HG03354 (cell line): ENCODE measurements around the gene ARID1B.
"Not testable (repeated sequence)": the region's sequence is repeated elsewhere in the genome, so short reads cannot be mapped to it uniquely, and the experiment has no call there.

Experiments
- ATAC-seq: cut with Tn5 transposase; IDR thresholded peaks from one replicate; pipeline ENCODE4 v1.9.1; 2021; ENCODE audit warnings: mild to moderate bottlenecking; ENCODE audit not compliant: unreplicated experiment, poor library complexity, severe bottlenecking

The ARID1B gene

DNA sequence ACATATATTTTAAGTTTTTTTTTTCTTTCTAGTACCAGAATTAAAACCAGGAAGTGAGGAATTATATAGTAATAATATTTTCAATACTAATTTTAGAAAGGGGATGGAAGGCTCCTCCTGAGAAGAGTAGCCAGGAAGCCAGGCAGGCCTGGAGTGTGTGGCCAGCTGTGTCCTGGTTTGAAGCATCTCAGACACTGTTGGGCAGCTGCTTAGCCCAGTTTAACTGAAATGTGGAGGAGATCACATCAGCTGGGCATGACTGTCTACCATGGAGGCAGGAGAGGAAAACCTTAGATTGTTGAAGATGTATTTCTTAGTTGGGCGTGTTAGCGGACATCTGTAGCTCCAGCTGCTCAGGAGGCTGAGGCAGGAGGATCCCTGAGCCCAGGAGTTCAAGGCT, 142.2 kb downstream of the ARID1B start:
- ATAC-seq = no peak

DNA sequence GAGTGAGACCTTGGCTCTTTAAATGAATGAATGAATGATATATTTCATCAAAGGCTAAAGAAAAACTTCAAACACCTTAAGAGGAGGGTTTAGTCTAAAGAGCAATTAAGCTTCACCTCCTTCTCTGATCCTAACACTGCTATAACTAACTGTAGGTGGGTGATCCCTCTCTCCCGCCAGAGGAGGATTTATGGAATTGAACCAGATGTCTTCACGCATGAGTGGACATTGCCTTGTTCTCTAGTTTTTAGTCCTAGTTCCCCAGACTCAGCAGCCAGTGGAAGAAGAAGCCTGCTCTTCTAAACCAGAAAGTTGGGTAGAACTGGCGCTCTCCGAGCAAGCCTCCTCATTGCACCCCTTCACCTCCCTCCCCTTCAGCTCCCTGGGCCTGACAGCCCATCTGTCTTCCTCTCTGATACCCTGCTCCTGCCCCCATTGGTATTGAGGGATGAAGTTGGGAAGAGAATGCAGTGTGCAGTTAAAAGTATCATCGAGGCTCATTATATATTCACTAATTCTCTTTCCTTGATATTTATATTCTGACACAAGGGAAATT, 142.7 kb downstream of the ARID1B start:
- ATAC-seq = no peak

DNA sequence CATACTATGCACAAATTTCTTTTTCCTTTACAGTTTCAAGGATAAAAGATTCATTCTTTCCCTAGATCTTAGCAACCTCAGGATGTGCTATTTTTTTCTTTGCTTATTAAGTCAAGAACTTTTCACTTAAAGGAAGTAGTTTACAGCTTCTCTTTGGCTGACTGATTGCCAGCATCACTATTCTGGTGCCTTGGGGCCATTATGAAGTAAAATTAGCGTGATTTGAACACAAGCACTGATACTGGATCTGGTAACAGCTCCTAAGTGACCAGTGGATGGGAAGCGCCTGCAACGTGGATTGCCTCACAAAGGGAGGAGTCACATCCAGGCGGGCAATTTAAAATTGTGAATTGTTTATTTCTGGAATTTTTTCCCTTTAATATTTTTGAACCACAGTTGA, 147.1 kb downstream of the ARID1B start:
- ATAC-seq = no peak

DNA sequence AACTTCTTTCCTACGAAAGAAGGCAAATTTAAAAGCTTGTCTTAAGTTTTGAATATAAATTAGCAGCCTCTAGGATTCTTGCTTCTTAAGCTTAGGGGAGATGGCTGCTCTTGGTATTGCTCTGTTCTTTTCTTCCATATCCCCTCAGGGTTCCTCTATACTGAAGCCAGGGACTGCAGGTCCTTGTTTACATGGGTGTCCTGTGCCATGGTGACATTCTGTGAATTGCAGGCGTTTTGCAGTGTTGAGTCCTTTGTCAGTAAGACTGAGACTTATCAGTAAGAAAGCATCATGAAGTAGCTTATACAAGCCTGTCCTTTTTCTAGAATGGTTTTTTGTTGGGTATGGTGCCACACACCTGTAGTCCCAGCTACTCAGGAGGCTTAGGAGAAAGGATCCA, 147.8 kb downstream of the ARID1B start:
- ATAC-seq = no peak

DNA sequence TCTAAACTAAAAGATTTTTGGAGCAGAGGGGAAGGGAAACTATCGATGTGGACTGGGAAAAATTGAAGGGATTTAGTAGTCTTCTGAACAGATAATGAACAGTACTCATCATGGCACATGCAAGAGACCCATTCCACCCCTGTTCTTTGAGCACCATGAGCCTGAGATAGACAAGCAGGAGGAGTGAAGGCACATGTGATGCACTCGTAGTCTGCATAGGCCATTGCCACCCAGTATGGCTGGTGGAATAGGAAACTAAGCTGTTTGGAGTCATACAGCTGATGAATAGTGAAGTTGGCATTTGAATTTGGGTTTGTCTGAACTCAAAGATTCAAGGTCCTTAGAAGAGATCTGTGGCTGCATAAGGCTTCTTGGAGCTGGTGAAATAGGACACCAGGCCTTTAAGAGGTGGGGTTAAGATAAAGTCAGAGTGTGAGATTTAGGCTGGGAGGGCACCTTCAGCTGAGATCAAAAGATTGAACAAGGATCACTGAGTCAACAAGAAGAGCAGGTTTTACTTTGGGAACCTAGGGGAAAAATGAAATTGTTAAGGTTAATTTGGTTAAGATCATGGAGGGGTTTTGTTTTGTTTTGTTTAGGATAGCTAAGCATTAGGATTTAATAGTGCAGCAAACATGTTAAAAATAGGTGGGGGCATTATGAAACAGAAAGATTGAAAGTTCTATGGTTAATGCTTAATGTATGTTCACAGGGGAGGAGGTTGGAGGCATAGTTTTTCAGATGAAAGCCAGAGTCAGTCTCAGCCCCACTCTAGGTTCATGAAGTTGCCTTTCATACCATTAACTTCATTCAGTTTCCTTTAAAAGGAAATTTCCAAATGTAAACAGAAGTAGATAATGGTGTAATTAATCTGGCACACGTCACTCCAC, 148.8 kb downstream of the ARID1B start:
- peak; percentile 94 for ATAC-seq

DNA sequence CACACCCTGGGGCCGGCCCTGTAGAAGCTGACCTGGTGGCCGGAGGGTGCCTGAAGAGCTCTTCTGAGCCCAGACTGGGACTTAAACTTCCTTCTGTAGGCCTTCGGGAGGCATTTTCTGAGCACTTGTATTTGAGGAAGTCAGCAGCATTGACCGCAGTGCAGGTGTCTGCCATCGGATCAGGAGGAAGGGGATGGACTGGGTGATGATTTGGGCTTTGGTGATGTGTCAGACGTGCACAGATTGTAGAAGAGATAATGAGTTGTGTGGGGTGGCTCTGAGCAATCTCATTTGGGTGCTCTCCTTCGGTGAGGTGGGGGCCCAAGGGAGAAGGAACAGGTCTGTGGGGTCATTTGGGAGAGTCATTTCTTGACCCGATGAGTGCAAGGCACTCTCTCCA, 150.9 kb downstream of the ARID1B start:
- ATAC-seq = no peak

DNA sequence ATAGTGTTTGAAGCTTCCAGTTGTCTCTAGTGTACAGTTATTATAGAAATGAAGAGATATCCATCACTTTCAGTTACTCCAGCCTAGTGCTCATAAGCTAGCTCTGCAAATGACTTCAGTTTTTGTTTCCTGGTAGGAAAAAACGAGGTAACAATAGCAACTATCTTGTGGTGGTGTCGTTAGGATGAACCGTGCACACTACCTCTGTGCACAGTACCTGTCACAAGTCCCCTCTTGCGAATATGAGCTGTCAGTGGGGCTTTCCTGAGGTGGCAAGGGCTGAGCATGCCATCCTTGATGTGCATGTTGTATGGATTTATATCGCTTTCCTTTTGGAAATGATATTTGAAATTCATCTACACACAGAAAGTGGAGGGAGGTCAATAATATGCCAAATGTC, 151.8 kb downstream of the ARID1B start:
- ATAC-seq = no peak

DNA sequence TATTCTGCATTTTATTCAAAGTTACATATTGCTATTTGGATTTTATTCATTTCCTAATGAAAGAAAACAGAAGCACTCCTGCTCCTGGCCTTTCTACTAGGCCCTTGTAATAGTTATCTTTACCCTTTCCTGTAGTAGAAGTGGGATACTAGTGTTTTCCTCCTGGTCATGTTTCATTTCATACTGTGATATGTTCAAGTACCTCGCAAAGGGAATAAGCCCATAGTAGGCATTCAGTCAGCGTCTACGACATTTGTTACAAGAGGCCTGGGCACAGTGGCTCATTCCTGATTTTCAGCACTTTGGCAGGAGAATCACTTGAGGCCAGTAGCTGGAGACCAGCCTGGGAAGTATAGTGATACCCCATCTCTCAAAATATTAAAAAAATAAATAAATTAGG, 154.1 kb downstream of the ARID1B start:
- no peak for ATAC-seq

DNA sequence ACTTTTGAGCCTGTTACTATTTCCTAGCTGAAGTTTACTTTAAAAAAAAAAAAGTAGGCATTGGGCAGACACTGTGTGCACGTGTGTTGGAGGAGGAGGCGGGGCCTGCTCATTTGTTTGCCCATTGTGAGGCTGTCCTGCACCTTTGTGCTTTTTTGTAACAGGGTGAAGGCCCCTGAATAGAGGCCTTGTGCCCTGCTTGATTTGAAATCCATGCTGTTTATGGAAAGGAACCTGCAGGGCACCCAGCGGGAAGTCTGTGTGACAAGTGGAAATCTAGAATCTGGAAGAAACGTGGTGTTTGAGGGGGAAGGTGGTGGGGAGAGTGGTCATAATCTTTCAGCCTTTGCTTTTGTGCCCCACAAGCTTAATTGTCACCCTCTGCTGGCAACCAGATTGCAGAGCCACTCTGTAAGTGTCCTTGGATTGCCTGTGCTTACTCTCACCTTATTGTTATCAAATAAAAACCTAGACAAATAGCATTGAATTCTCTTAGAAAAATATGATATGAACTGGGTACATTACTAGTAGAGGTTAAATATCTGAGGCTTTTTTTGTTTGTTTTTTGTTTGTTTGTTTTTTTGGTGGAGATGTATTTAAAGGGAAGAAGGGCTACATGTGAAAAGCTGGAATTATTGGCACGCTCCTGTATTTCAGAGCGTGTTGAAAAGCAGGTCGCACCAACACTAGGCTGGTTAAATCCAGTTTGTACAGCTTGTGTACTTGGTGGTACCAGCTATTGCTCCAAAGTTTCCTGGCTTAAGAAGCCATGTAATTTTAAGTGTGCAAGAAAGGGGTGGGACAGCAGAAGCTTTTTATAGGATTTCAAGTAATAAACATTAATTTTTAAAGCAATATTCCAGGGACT, 156.3 kb downstream of the ARID1B start:
- ATAC-seq = no peak

DNA sequence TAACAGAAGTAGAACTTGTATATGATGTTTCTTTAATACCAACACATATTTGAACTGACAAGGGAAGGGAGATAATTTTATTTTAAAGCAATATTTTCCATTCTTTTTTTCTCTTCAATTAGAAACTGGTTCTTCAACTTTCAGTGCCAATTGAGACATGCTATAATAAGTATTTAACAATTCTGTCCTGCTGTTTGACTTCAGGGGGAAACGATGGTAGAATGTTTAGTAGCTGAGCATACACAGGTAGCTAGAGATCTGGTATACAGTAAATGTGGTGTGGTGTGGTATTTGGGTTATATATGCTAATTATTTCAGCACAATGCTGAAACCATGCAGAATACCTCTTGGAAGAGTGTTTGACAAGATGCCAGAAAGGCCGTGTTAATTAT, 156.9 kb downstream of the ARID1B start:
- no peak for ATAC-seq

DNA sequence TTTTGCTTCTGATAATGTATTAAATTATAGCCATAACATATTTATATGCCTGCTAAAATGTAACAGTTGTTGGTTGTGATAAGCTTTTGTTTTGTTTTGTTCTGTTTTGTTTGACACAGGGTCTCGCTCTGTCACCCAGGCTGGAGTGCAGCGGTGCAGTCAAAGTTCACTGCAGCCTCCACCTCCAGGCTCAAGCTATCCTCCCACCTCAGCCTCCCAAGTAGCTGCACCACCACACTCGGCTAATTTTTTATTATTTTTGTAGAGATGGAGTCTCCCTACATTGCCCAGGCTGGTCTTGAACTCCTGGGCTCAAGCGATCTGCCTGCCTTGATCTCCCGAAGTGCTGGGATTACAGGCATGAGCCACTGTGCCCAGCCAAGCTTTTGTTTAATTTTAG, 157.8 kb downstream of the ARID1B start:
- ATAC-seq = no peak

DNA sequence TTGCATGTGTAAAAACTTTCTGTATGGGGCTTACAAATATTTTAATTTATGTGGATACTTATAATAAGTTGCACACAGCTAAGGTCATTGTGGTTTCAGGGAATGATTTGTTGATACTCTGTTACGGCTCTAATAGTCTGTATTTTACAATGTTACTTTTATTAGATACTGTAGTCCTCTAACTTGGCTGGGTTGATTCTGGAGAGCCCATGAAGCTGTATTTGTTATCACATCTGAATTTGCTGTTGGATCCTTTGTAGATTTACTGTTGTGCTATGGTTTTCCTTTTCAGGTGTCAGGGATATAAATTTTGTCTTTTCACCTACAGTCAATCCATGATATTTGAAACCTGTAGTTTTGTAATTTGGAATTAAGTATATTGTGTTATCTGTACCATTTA, 161.0 kb downstream of the ARID1B start:
- ATAC-seq = no peak

DNA sequence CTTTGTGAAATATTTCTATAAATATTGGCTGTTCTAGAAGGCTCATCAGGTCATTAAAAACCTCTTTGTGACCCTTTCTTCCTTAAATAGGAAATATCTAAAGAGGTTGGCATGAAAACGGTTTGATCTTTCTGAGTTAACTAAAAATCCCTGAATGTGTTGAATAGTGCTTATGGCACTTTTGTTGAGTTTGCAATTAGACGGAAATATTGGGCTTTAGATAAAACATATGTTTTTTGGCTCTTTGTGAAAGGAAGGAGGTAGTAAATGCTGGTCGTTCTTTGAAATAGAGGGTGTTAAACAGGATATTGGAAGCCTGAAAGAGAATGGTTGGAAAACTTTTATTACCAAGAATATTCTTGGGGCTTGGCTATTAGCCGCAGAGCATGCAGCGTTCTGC, 163.0 kb downstream of the ARID1B start:
- ATAC-seq = no peak

DNA sequence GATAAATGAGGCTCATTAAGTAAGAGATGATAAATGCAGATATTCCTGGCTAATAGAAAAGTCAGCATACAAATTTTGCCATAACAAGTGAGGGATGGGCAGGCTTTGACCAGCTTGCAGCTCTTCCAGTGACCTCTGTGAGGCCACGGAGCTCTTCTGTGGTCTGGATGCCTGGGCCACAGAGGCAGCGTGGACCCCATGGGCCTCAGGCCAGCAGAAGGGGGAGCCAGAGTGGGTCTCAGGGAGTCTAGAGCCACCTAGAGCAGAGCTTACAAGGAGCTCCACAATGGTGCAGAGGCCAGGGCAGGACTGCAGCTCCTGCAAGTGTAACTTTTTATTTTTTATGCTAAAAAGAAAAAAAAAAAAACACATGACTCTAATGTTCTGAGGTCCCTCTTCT, 165.1 kb downstream of the ARID1B start:
- no peak for ATAC-seq

DNA sequence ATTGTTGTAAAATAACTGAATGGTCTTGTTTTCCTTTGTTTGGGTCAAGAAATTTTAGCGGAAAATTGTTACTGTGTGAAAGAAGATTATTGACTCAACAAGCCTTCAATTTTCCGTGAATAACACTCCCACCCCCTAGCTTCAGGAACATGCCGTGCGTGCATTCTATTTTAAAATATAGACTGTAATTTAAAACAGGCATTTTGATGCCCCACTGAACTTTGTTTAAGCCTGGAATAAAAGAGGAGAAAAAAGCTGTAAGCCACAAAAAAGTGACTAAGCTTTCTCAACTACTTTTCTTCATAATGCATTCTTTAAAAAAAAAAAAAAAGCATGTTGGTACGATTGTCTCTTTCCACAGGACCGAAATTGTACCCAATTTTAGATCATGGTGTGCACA, 166.0 kb downstream of the ARID1B start:
- no peak for ATAC-seq

DNA sequence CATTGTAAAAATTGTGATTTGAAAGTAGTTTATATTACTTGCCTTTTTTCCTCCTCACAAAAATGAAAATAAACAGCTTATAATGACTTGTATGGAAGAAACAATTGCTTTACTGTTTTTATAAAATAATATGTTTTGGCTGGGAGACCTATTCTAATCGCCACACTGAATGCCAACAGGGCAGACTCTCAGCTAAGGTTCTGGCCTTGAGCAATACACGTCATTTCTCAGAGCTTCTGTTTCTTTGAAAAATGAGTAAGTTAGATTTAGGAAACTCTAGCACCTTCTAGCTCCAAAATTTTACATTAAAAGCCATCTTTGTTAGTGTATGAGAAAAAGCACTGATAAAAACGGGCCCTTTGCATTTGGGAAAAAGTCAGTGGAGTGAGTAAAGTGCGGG, 166.6 kb downstream of the ARID1B start:
- no peak for ATAC-seq

DNA sequence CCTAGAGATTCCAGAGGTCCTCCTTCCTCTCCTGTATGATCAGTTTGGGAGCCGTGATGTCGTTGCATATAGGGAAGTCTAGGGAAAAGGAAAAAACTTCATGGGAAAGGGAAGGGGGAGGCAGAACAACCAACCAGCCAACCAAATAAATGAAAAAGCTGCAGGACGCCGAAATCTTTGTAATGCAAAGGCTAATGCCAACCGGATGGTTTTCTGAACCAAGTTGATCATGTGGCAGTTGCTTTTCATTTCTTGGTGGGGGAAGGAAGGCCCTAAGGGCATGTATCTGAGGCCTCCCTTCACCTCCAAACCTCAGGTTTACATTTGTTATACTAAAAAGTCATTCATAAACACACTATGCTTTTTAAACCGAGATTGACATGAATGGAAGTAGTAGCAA, 167.2 kb downstream of the ARID1B start:
- no peak for ATAC-seq

DNA sequence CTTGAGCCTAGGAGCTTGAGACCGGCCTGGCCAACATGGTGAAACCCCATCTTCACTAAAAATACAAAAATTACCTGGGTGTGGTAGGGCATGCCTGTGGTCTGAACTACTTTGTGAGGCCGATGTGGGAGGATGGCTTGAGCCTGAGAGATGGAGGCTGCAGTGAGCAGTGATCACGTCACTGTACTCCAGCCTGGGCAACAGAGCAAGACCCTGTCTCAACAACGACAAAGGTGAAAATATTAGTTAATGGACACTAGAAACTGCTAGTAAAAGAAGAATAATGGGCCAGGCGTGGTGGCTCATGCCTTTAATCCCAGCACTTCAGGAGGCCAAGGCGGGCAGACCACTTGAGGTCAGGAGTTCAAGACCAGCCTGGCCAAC, 168.6 kb downstream of the ARID1B start:
- ATAC-seq = not testable (repeated sequence)

DNA sequence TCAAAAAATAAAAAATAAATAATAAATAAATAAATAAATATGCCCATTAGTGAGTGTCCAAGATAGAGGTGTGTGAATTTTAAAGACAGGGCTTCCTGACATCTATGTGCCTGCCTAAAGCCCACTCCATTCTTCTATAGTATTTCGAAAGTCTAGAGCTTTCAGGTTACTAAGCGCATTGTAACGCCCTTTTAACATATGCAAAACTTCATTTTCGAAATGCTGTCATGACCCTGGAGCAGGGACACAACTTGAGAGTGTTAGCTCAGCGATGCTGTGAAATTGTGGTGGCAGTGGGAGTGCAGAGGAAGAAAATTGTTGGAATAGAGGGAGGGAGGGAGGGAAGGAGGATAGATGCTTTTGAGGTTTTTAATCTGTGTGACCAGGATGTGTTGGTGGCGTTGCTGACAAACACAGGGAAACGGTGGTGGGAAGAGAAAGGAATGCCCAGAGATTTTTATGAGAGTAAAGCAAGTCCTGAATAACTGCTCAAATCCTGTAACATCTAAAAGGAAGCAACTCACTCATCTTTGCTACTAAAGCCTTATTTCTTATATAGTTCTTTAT, 169.3 kb downstream of the ARID1B start:
- ATAC-seq = no peak

DNA sequence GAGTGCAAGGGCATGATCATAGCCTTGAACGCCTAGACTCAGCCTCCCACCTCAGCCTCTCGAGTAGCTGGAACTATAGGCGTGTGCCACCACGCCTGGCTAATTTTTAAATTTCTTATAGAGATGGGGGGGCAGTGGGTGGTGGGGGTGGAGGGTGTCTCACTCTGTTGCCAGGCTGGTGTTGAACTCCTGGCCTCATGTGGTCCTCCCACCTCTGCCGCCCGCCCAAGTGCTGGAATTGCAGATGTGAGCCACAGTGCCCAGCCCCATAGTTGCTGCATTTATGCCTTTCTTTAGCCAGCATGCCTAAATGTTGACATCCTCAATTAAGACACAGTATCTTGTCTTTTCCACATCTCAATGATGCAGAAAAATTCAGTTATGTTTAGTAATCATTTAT, 171.1 kb downstream of the ARID1B start:
- no peak for ATAC-seq
